H9 (cell line): ENCODE results near the gene OTULIN. TPM values are rescaled to one million over a fixed set of nuclear protein-coding genes. Genes with fewer than 3 reads are reported as not detected.

Experiments used
- DNase-seq: peaks from one replicate; pipeline ENCODE4 v3.0.0-alpha.2; 2017
- H2AFZ ChIP-seq: one replicate; pipeline ENCODE4 v1.6.1; 2013; ENCODE audit warnings: mild to moderate bottlenecking, low read length, control low read depth, moderate library complexity
- H2AK5ac ChIP-seq: 2 replicates; pipeline ENCODE4 v1.6.1; 2013; ENCODE audit warnings: low read length, control low read depth, mixed read lengths; ENCODE audit not compliant: insufficient read length
- H2BK120ac ChIP-seq: one replicate; pipeline ENCODE4 v1.6.1; 2013; ENCODE audit warnings: low read depth, mild to moderate bottlenecking, low read length, control low read depth, inconsistent platforms; ENCODE audit not compliant: poor library complexity, severe bottlenecking
- H2BK12ac ChIP-seq: 2 replicates; pipeline ENCODE4 v1.6.1; 2013; ENCODE audit warnings: low read length, control low read depth, mixed read lengths, low read depth; ENCODE audit not compliant: insufficient read length
- H2BK15ac ChIP-seq: 2 replicates; pipeline ENCODE4 v1.6.1; 2013; ENCODE audit warnings: low read depth, low read length, control low read depth
- H2BK20ac ChIP-seq: one replicate; pipeline ENCODE4 v1.6.1; 2013; ENCODE audit warnings: low read depth, mild to moderate bottlenecking, low read length, control low read depth, inconsistent platforms; ENCODE audit not compliant: poor library complexity, severe bottlenecking
- H2BK5ac ChIP-seq: 2 replicates; pipeline ENCODE4 v1.6.1; 2013; ENCODE audit warnings: low read length, control low read depth, mixed read lengths; ENCODE audit not compliant: insufficient read length
- H3K14ac ChIP-seq: 2 replicates; pipeline ENCODE4 v1.6.1; 2013; ENCODE audit warnings: low read length, control low read depth; ENCODE audit not compliant: insufficient read depth
- H3K18ac ChIP-seq: 2 replicates; pipeline ENCODE4 v1.6.1; 2013; ENCODE audit warnings: low read depth, mild to moderate bottlenecking, mixed read lengths, low read length, control low read depth; ENCODE audit not compliant: insufficient read length
- H3K23ac ChIP-seq: 2 replicates; pipeline ENCODE4 v1.6.1; 2013; ENCODE audit warnings: low read length, control low read depth, mixed read lengths, low read depth; ENCODE audit not compliant: insufficient read length
- H3K23me2 ChIP-seq: 2 replicates; pipeline ENCODE4 v1.6.1; 2013; ENCODE audit warnings: low read depth, mild to moderate bottlenecking, mixed read lengths, low read length, control low read depth; ENCODE audit not compliant: insufficient read length, poor library complexity, severe bottlenecking
- H3K27ac ChIP-seq: 2 replicates; pipeline ENCODE4 v1.5.1; 2013; ENCODE audit warnings: low read length, control low read depth, mixed read lengths, low read depth; ENCODE audit not compliant: insufficient read length
- H3K27me3 ChIP-seq: 2 replicates; pipeline ENCODE4 v1.6.1; 2013; ENCODE audit warnings: low read length, control low read depth, inconsistent platforms; ENCODE audit not compliant: insufficient read depth
- H3K4ac ChIP-seq: 2 replicates; pipeline ENCODE4 v1.6.1; 2013; ENCODE audit warnings: low read depth, mild to moderate bottlenecking, control low read depth, inconsistent platforms, low read length, moderate library complexity
- H3K4me1 ChIP-seq: 2 replicates; pipeline ENCODE4 v1.6.1; 2013; ENCODE audit warnings: low read length, control low read depth, inconsistent platforms; ENCODE audit not compliant: insufficient read depth
- H3K4me2 ChIP-seq: 2 replicates; pipeline ENCODE4 v1.6.1; 2013; ENCODE audit warnings: low read length, control low read depth, mixed read lengths; ENCODE audit not compliant: insufficient read length, insufficient read depth
- H3K56ac ChIP-seq: 2 replicates; pipeline ENCODE4 v1.6.1; 2013; ENCODE audit warnings: low read depth, mild to moderate bottlenecking, mixed read lengths, low read length, control low read depth; ENCODE audit not compliant: insufficient read length
- H3K79me1 ChIP-seq: 2 replicates; pipeline ENCODE4 v1.6.1; 2013; ENCODE audit warnings: low read depth, mild to moderate bottlenecking, moderate library complexity, low read length, control low read depth, inconsistent platforms; ENCODE audit not compliant: insufficient read depth, poor library complexity, severe bottlenecking
- H3K79me2 ChIP-seq: 2 replicates; pipeline ENCODE4 v1.6.1; 2013; ENCODE audit warnings: low read length, control low read depth, inconsistent platforms; ENCODE audit not compliant: insufficient read depth
- H3K9ac ChIP-seq: 2 replicates; pipeline ENCODE4 v1.6.1; 2013; ENCODE audit warnings: low read length, control low read depth, mixed read lengths; ENCODE audit not compliant: insufficient read length; ENCODE audit errors: extremely low read depth
- H3K9me3 ChIP-seq: one replicate; pipeline ENCODE4 v1.6.1; 2013; ENCODE audit warnings: low read depth, low read length, inconsistent platforms; ENCODE audit not compliant: control insufficient read depth
- H3T11ph ChIP-seq: one replicate; pipeline ENCODE4 v1.6.1; 2013; ENCODE audit warnings: mild to moderate bottlenecking, low read length, control low read depth, inconsistent platforms
- H4K20me1 ChIP-seq: one replicate; pipeline ENCODE4 v1.6.1; 2013; ENCODE audit not compliant: control insufficient read depth, insufficient read length, insufficient read depth
- H4K5ac ChIP-seq: 2 replicates; pipeline ENCODE4 v1.6.1; 2013; ENCODE audit warnings: low read depth, mild to moderate bottlenecking, mixed read lengths, low read length, control low read depth; ENCODE audit not compliant: insufficient read length
- H4K8ac ChIP-seq: replicated peaks from 2 replicates; pipeline ENCODE4 v1.6.1; 2013; ENCODE audit warnings: low read length, control low read depth, mixed read lengths, low read depth; ENCODE audit not compliant: insufficient read length
- H4K91ac ChIP-seq: 2 replicates; pipeline ENCODE4 v1.6.1; 2013; ENCODE audit warnings: low read depth, mild to moderate bottlenecking, moderate library complexity, mixed read lengths, low read length, control low read depth; ENCODE audit not compliant: insufficient read length
- H3K27ac Mint-ChIP-seq, 3 experiments: 2 replicates in 2 of 3; 3 replicates in 1 of 3; pipeline ENCODE4 v1.8.0; 2020 to 2021; ENCODE audit warnings: mixed read lengths in 3 of 3, mild to moderate bottlenecking in 1 of 3, moderate library complexity in 1 of 3
- H3K27me3 Mint-ChIP-seq: 2 replicates; pipeline ENCODE4 v1.8.0; 2021; ENCODE audit warnings: low read depth, mild to moderate bottlenecking, moderate library complexity, mixed read lengths
- H3K36me3 Mint-ChIP-seq, 3 experiments: 2 replicates in 2 of 3; 3 replicates in 1 of 3; pipeline ENCODE4 v1.8.0; 2020 to 2021; ENCODE audit warnings: low read depth in 3 of 3, mixed read lengths in 3 of 3; ENCODE audit not compliant: insufficient read depth in 1 of 3
- H3K4me1 Mint-ChIP-seq, 2 experiments: 2 replicates each; pipeline ENCODE4 v1.8.0; 2020; ENCODE audit warnings: mixed read lengths in 2 of 2
- H3K4me3 Mint-ChIP-seq, 2 experiments: 2 replicates in 1 of 2; 3 replicates in 1 of 2; pipeline ENCODE4 v1.8.0; 2020 to 2021; ENCODE audit warnings: mild to moderate bottlenecking in 2 of 2, mixed read lengths in 2 of 2, moderate library complexity in 1 of 2
- H3K9me3 Mint-ChIP-seq, 2 experiments: 2 replicates in 1 of 2; 3 replicates in 1 of 2; pipeline ENCODE4 v1.8.0; 2020; ENCODE audit warnings: mild to moderate bottlenecking in 2 of 2, mixed read lengths in 2 of 2, moderate library complexity in 1 of 2
- WGBS: extraction: QIAGEN DNeasy Blood & Tissue Kit; methylation state at CpG from one replicate; pipeline ENCODE4 v1.1.7; 2013; ENCODE audit warnings: missing lambda C conversion rate, low lambda C conversion rate, mixed read lengths; ENCODE audit not compliant: insufficient read length; ENCODE audit errors: extremely low coverage; 5-methylcytosine and 5-hydroxymethylcytosine counted together
- total RNA-seq: library from RNA; stranded (reverse); gene quantifications from 2 replicates; pipeline ENCODE4 v1.2.1, GENCODE V29; 2021
- TF ChIP-seq, protein P1 (sequence below): fragments of 200-600 bp; sonication (generic); conservative IDR thresholded peaks from 3 replicates; pipeline ENCODE4 v1.8.0; 2021; ENCODE audit warnings: antibody characterized with exemption, mild to moderate bottlenecking

Gene OTULIN
- total RNA-seq, 1 experiment from 2014 or later = 35.8 TPM

DNA sequence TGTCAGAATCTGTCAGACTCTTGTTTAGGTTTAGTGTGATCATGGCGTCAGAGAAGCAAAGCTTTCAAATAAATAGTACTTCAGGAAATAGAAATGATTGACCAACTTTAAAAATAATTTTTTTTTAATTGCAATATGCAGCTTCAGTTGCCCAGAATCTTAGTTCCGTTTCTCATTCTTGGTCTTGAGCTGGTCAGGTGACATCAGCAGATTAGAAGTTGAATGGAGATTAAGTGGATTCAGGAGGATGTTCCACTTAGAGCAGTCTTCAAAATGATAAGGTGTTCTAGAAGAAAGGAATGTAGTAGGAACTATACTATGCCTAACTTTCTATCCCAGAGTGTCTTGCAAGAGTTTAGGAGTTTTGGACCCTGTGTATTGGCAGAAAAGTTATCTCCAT is 30.6 kb downstream of the OTULIN start:
- Histone ChIP-seq H3K18ac (no peak overlapping the region), H2AFZ (no peak overlapping the region), H3T11ph (no peak overlapping the region), H3K23me2 (no peaks in the 10 kb centered on the region), H2AK5ac (no peak overlapping the region), H3K23ac (no peak overlapping the region), H3K56ac (no peak overlapping the region), H4K5ac (no peak overlapping the region), H2BK15ac (no peak overlapping the region), H3K27me3 (no peaks in the 10 kb centered on the region), H3K9ac (no peak overlapping the region), H3K4ac (no peak overlapping the region), H3K79me2 (no peaks in the 10 kb centered on the region), H3K27ac (no peak overlapping the region), H2BK120ac (no peak overlapping the region), H2BK5ac (no peak overlapping the region), H2BK12ac (no peak overlapping the region), H3K4me2 (no peak overlapping the region), H3K9me3 (no peaks in the 10 kb centered on the region), H4K91ac (no peak overlapping the region), H3K14ac (no peak overlapping the region), H4K20me1 (peaks cover 2% of the 10 kb centered on the region), H3K79me1 (no peaks in the 10 kb centered on the region), H2BK20ac (no peak overlapping the region), H4K8ac (no peak overlapping the region), H3K4me1 (0 out of 2 replicates have a peak, but pooled peaks cover 2% of the 10 kb centered on the region)
- Mint-ChIP-seq H3K4me3 (no peak overlapping the region), H3K27me3 (no peaks in the 10 kb centered on the region), H3K4me1 (peaks cover 16 to 20% of the 10 kb centered on the region in 2 experiments), H3K9me3 (no peaks in the 10 kb centered on the region), H3K27ac (no peak overlapping the region), H3K36me3 (peaks cover 19 to 62% (median 35%) of the 10 kb centered on the region in 3 experiments)
- DNase-seq = no peak
- no CpG with 5 or more reads among the region's 2 CpGs for WGBS
- TF ChIP-seq, protein P1, sequence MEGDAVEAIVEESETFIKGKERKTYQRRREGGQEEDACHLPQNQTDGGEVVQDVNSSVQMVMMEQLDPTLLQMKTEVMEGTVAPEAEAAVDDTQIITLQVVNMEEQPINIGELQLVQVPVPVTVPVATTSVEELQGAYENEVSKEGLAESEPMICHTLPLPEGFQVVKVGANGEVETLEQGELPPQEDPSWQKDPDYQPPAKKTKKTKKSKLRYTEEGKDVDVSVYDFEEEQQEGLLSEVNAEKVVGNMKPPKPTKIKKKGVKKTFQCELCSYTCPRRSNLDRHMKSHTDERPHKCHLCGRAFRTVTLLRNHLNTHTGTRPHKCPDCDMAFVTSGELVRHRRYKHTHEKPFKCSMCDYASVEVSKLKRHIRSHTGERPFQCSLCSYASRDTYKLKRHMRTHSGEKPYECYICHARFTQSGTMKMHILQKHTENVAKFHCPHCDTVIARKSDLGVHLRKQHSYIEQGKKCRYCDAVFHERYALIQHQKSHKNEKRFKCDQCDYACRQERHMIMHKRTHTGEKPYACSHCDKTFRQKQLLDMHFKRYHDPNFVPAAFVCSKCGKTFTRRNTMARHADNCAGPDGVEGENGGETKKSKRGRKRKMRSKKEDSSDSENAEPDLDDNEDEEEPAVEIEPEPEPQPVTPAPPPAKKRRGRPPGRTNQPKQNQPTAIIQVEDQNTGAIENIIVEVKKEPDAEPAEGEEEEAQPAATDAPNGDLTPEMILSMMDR = no peak
